Non-pigmented ciliary epithelial cell (primary cell): ENCODE results near the gene DNAJC12.
"Not testable (repeated sequence)": the region's sequence is repeated elsewhere in the genome, so short reads cannot be mapped to it uniquely, and the experiment has no call there.

Experiments used
- DNase-seq: peaks from one replicate; pipeline ENCODE4 v3.0.0-alpha.2; 2010; ENCODE audit warnings: low read depth

The DNAJC12 gene

GRCh38 chr10:67763499-67764011 lies 74.4 kb downstream of the DNAJC12 start:
- no peak for DNase-seq

- DNase-seq, result not testable (repeated sequence)
These were observed 75.4 kb downstream of the DNAJC12 start for GRCh38 chr10:67762567-67762966.

- no peak for DNase-seq
These were observed 77.7 kb downstream of the DNAJC12 start for GRCh38 chr10:67760272-67760671.
